Upper lobe of right lung (tissue), 1 donor: ENCODE data around the gene RNF220. TPM values are rescaled to one million over a fixed set of nuclear protein-coding genes. Genes with fewer than 3 reads are reported as not detected.

Experiments used
- ATAC-seq: fragments of 200-7000 bp; cut with Tn5 transposase; one replicate; pipeline ENCODE4 v1.9.1; 2020; ENCODE audit warnings: mild to moderate bottlenecking, moderate library complexity
- DNase-seq: peaks from one replicate; pipeline ENCODE4 v3.0.0-alpha.2; 2020
- H3K27ac ChIP-seq: fragments of 200-600 bp; one replicate; pipeline ENCODE4 v1.8.0; 2022
- H3K27me3 ChIP-seq: fragments of 200-600 bp; one replicate; pipeline ENCODE4 v1.8.0; 2022; ENCODE audit warnings: mild to moderate bottlenecking
- H3K36me3 ChIP-seq: fragments of 200-600 bp; one replicate; pipeline ENCODE4 v1.8.0; 2022
- H3K4me1 ChIP-seq: fragments of 200-600 bp; one replicate; pipeline ENCODE4 v1.8.0; 2022
- H3K4me3 ChIP-seq: fragments of 200-600 bp; one replicate; pipeline ENCODE4 v1.8.0; 2022; ENCODE audit warnings: mild to moderate bottlenecking
- H3K9me3 ChIP-seq: fragments of 200-600 bp; one replicate; pipeline ENCODE4 v1.8.0; 2022
- intact Hi-C: fragments of 100-400 bp; cut with DNase I; formaldehyde crosslinking; loops from one replicate; pipeline ENCODE4 v1.11.0; 2022
- total RNA-seq: library from RNA; stranded (reverse); fragmentation: NEBNext Ultra II Directional; extraction: Animal tissue kit (Norgen Biotek cat#: 25700); gene quantifications from one replicate; pipeline ENCODE4 v1.2.1, GENCODE V29; 2021
- TF ChIP-seq, protein P1 (sequence below): fragments of 200-600 bp; IDR thresholded peaks from one replicate; pipeline ENCODE4 v1.8.0; 2022; ENCODE audit warnings: antibody characterized with exemption
- donor health status: DM: no; HTN: yes; CAD: no; lungs with severe emphysema.

The RNF220 gene
- total RNA-seq, 1 donor from 2014 or later = 72.6 TPM

- no peaks in the 10 kb centered on the region for H3K9me3 ChIP-seq
- no peaks in the 10 kb centered on the region for H3K27me3 ChIP-seq
- H3K4me1 ChIP-seq = peaks cover 15% of the 10 kb centered on the region
- intact Hi-C loops = no loop called here
- ATAC-seq (no peak), DNase-seq (no peak)
- no peak overlapping the region for H3K4me3 ChIP-seq
- H3K36me3 ChIP-seq = peaks cover 96% of the 10 kb centered on the region
- TF ChIP-seq, protein P1, sequence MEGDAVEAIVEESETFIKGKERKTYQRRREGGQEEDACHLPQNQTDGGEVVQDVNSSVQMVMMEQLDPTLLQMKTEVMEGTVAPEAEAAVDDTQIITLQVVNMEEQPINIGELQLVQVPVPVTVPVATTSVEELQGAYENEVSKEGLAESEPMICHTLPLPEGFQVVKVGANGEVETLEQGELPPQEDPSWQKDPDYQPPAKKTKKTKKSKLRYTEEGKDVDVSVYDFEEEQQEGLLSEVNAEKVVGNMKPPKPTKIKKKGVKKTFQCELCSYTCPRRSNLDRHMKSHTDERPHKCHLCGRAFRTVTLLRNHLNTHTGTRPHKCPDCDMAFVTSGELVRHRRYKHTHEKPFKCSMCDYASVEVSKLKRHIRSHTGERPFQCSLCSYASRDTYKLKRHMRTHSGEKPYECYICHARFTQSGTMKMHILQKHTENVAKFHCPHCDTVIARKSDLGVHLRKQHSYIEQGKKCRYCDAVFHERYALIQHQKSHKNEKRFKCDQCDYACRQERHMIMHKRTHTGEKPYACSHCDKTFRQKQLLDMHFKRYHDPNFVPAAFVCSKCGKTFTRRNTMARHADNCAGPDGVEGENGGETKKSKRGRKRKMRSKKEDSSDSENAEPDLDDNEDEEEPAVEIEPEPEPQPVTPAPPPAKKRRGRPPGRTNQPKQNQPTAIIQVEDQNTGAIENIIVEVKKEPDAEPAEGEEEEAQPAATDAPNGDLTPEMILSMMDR = no peak
- H3K27ac ChIP-seq = no peak overlapping the region
Measured at GRCh38 chr1:44637702-44638411, 232.8 kb downstream of the RNF220 start.

DNA sequence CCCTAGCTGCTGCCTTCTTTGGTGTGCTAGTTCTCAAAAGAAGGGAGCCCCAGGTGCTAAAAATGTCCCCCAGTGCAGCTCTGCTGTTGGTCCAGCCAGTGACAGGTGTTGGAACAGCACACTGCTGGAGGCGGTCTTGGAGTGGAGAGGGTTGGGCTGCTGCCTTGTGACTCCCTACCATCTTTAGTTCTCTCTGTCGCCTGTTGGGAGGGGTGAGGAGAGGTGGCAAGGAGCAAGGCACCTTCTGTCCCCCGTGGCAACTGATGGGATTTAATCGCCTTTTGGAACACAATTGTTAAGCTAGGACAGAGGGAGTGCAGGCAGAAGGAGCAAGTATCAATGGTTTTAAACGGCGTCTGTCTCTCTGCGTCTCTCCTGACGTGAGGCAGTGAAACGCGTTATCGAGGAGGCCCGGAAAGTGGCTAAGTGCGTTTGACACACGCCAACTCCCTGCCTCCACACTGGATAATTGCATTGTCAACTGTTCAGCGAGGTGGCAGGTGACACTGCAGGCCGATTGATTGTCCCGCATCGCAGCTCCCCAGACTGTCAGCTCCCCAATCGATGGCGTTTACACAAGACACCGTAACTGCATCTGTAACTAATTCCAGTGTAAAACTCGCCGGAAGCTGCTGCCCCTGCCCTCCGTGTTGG, 235.3 kb downstream of the RNF220 start:
- TF ChIP-seq, protein P1 = no peak
- H3K4me3 ChIP-seq = no peak overlapping the region
- peaks cover 97% of the 10 kb centered on the region for H3K36me3 ChIP-seq

DNA sequence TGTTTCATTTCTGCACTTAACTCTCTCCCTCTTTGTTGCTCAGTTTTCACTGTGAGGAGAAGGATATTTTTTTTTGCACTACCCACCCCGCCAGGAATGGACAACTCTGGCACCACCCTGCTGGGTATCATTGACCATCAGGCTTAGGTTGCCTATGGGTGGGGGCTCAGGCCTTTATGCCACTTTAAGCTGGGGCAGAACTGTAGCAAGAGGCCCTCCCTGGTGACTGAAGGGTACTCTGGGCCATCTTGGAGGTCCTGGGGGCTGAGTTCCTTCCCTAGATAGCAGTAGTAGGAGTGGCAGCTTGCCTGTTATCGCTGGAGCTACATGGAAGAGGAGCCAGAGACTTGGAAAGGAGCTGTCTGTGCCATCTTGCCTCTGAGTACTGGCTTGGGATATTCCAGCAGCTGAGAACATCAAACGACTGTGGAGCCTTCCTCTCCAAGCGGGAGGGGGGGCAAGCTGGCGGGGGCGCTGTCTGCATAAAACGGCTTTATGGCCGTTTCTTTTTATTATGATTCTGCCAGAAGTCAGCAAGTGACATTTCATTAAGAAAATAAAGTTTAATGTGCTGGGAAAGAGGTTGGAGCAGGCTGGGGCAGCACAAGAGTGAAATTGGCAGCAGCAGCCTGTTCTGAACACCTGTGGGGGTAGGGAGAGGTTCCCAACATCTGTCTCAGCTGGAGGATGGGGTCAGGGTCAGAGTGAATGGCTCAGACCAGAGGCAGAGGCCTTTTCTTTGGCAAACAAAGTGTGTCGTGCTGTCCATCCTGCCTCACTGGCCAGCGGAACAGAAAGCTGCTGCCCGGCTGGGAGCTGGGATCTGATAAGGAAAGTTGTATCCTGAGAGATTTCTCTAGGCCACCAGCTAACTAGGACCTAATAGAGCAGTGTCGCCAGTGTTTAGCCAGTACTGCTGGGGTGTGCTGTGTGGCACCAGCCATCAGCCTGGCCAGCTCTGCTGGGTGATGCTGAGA, 236.4 kb downstream of the RNF220 start:
- intact Hi-C loops = no loop called here
- Histone ChIP-seq H3K27ac (no peak overlapping the region), H3K36me3 (peaks cover 97% of the 10 kb centered on the region), H3K27me3 (no peaks in the 10 kb centered on the region), H3K4me3 (no peak overlapping the region), H3K4me1 (no peaks in the 10 kb centered on the region), H3K9me3 (no peaks in the 10 kb centered on the region)
- ATAC-seq (no peak), DNase-seq (no peak)
- TF ChIP-seq, protein P1 = no peak

More for the DNA sequence above, 235.3 kb downstream of the RNF220 start:
- no peaks in the 10 kb centered on the region for H3K27me3 ChIP-seq
- no peaks in the 10 kb centered on the region for H3K9me3 ChIP-seq
- DNase-seq (no peak), ATAC-seq (no peak)
- intact Hi-C loops = no loop called here
- no peak overlapping the region for H3K27ac ChIP-seq
- H3K4me1 ChIP-seq = no peaks in the 10 kb centered on the region

DNA sequence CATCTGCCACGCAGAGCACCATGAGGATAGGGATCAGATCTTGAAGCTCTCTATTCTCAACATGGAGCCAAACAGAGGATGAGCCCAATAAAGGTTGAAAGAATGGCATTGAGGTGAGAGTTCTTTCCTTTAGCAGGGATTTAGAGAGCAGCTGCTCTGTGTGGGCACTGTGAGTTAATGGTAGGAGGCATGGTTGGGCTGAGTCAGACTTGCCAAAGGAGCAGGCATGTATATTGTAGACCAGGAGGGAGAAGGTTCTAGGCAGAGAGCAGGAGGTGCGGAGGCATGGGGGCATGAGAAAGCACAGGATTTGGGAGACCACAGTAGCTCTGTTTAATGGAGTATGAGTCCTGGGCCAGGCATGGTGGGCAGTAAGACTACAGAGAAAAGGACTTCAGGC, 237.2 kb downstream of the RNF220 start:
- intact Hi-C loops = no loop called here
- Histone ChIP-seq H3K4me3 (no peak overlapping the region), H3K36me3 (peaks cover 97% of the 10 kb centered on the region), H3K4me1 (no peaks in the 10 kb centered on the region), H3K9me3 (no peaks in the 10 kb centered on the region), H3K27ac (no peak overlapping the region), H3K27me3 (no peaks in the 10 kb centered on the region)
- ATAC-seq (no peak), DNase-seq (no peak)
- TF ChIP-seq, protein P1 = no peak

DNA sequence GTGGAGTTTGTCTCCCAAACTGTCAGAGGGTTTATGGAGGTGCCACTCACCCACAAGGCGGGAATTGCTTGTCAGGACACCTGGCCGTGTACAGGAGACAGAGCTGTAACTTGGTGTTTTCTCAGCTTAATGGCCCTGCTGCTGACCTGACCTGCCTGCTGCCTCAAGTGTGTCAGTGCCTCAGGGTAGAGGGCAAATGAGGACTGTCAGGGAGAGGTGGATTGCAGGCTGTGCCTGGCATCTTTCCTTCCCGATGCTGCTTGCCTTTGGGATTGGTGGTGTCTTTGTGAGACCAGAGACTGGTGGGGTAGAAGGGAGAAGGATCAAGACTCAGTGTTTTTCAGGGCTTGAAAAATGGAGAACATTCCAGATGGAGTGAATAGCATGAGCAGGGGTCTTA, 237.9 kb downstream of the RNF220 start:
- TF ChIP-seq, protein P1 = no peak
- no peaks in the 10 kb centered on the region for H3K4me1 ChIP-seq

More for the DNA sequence above, 237.9 kb downstream of the RNF220 start:
- no peak for ATAC-seq
- Histone ChIP-seq H3K4me3 (no peak overlapping the region), H3K27ac (no peak overlapping the region), H3K27me3 (no peaks in the 10 kb centered on the region), H3K9me3 (no peaks in the 10 kb centered on the region), H3K36me3 (peaks cover 97% of the 10 kb centered on the region)
- intact Hi-C loops = no loop called here
- DNase-seq = no peak
